Ishikawa (cell line): ENCODE results near the gene SLC25A26.

ENCODE experiments used
- CEBPB ChIP-seq: IDR thresholded peaks from 2 replicates; pipeline ENCODE4 v1.6.1; 2012
- CREB1 ChIP-seq: IDR thresholded peaks from 2 replicates; pipeline ENCODE4 v1.6.1; 2012; ENCODE audit warnings: low read depth
- EGR1 ChIP-seq: IDR thresholded peaks from 2 replicates; pipeline ENCODE4 v1.6.1; 2012
- EP300 ChIP-seq: IDR thresholded peaks from 2 replicates; pipeline ENCODE4 v1.6.1; 2012; ENCODE audit warnings: borderline replicate concordance
- FOXM1 ChIP-seq: IDR thresholded peaks from 2 replicates; pipeline ENCODE4 v1.6.1; 2012; ENCODE audit warnings: low read depth, borderline replicate concordance
- MAX ChIP-seq: IDR thresholded peaks from 2 replicates; pipeline ENCODE4 v1.6.1; 2012
- NFIC ChIP-seq: IDR thresholded peaks from 2 replicates; pipeline ENCODE4 v1.6.1; 2012
- RAD21 ChIP-seq: IDR thresholded peaks from 2 replicates; pipeline ENCODE4 v1.6.1; 2012; ENCODE audit warnings: low read depth
- REST ChIP-seq: IDR thresholded peaks from 2 replicates; pipeline ENCODE4 v1.6.1; 2012; ENCODE audit warnings: low read depth, mild to moderate bottlenecking
- TAF1 ChIP-seq: IDR thresholded peaks from 2 replicates; pipeline ENCODE4 v1.6.1; 2012; ENCODE audit warnings: low read depth, mild to moderate bottlenecking
- TCF12 ChIP-seq: IDR thresholded peaks from 2 replicates; pipeline ENCODE4 v1.6.1; 2012; ENCODE audit warnings: low read depth
- TEAD4 ChIP-seq: IDR thresholded peaks from 2 replicates; pipeline ENCODE4 v1.6.1; 2012
- USF1 ChIP-seq: IDR thresholded peaks from 2 replicates; pipeline ENCODE4 v1.6.1; 2012
- YY1 ChIP-seq: IDR thresholded peaks from 2 replicates; pipeline ENCODE4 v1.6.1; 2012; ENCODE audit warnings: low read depth
- ZBTB7A ChIP-seq: IDR thresholded peaks from 2 replicates; pipeline ENCODE4 v1.6.1; 2012; ENCODE audit warnings: low read depth

The SLC25A26 gene

GRCh38 chr3:66383998-66384745 lies 163.4 kb downstream of the SLC25A26 start:
- no peak for TF ChIP-seq EGR1
- no peak for TF ChIP-seq TAF1
- no peak for TF ChIP-seq ZBTB7A
- no peak for TF ChIP-seq CREB1
- TF ChIP-seq TCF12: no peak
- TF ChIP-seq RAD21: no peak
- no peak for TF ChIP-seq YY1
- no peak for TF ChIP-seq CEBPB
- no peak for TF ChIP-seq FOXM1
- no peak for TF ChIP-seq MAX
- no peak for TF ChIP-seq TEAD4
- TF ChIP-seq EP300: no peak
- no peak for TF ChIP-seq NFIC
- no peak for TF ChIP-seq USF1
- no peak for TF ChIP-seq REST

- no peak for TF ChIP-seq REST
- TF ChIP-seq MAX: no peak
Observed at GRCh38 chr3:66385066-66385465, 164.3 kb downstream of the SLC25A26 start.

- TF ChIP-seq TCF12: no peak
- no peak for TF ChIP-seq RAD21
- TF ChIP-seq USF1: no peak
- no peak for TF ChIP-seq FOXM1
- TF ChIP-seq REST: no peak
- no peak for TF ChIP-seq TAF1
- no peak for TF ChIP-seq MAX
- TF ChIP-seq CREB1: no peak
- no peak for TF ChIP-seq NFIC
- TF ChIP-seq TEAD4: no peak
- TF ChIP-seq CEBPB: no peak
Observed at GRCh38 chr3:66386011-66386924, 165.5 kb downstream of the SLC25A26 start.
